22Rv1 (cell line): ENCODE data around the gene CMIP.

ENCODE experiments used
- ZFX ChIP-seq: fragments of 450-650 bp; IDR thresholded peaks from 2 replicates; pipeline ENCODE4 v1.6.1; 2017; ENCODE audit warnings: antibody characterized with exemption, borderline replicate concordance
- TF ChIP-seq, protein P1 (sequence below): fragments of 450-650 bp; IDR thresholded peaks from 2 replicates; pipeline ENCODE4 v1.5.1; 2017; ENCODE audit warnings: mild to moderate bottlenecking

DNA sequence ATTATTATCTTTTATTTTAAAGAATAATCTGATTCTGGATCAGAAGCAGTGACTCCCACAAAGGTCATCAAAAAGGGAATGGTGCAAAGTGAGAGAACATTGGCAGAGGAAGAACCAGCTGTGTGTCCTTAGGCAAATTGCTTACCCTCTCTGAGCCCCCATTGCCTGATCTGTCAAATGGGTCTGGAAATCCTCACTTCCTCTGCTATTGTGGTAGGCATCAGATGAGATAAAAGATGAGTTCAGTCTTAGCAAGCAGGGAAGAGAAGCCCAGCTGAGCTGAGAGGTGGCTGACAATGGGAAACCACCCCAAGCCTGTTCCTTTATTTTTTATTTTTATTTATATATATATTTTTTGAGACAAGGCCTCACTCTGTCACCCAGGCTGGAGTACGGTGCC is 310.2 kb downstream of the CMIP start:
- TF ChIP-seq, protein P1, sequence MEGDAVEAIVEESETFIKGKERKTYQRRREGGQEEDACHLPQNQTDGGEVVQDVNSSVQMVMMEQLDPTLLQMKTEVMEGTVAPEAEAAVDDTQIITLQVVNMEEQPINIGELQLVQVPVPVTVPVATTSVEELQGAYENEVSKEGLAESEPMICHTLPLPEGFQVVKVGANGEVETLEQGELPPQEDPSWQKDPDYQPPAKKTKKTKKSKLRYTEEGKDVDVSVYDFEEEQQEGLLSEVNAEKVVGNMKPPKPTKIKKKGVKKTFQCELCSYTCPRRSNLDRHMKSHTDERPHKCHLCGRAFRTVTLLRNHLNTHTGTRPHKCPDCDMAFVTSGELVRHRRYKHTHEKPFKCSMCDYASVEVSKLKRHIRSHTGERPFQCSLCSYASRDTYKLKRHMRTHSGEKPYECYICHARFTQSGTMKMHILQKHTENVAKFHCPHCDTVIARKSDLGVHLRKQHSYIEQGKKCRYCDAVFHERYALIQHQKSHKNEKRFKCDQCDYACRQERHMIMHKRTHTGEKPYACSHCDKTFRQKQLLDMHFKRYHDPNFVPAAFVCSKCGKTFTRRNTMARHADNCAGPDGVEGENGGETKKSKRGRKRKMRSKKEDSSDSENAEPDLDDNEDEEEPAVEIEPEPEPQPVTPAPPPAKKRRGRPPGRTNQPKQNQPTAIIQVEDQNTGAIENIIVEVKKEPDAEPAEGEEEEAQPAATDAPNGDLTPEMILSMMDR: no peak
- no peak for TF ChIP-seq ZFX
